T-helper 2 cell (primary cell): ENCODE results near the gene PPARGC1A.

Experiments used
- DNase-seq, 5 experiments: peaks; one replicate each; pipeline versions ENCODE4 v3.0.0 to v3.0.0-alpha.2; 2012 to 2022
- total RNA-seq, 2 donors: gene quantifications; one replicate each; lab custom pipeline; 2026; lab: John Stamatoyannopoulos, UW

Gene PPARGC1A
- total RNA-seq = 0 to 0.07 reads per million in 2 donors

- peak in 1 of 5 experiments; percentile 3 for DNase-seq
Observed at GRCh38 chr4:23889814-23890341, at the start of gene PPARGC1A. PPARGC1A (minus strand) TSS chr4:23890047; CDS start chr4:23889957, 90 bp downstream.

- no peak for DNase-seq
Observed at GRCh38 chr4:23938796-23939195, 48.9 kb upstream of the PPARGC1A start.

- DNase-seq = no peak
Observed at GRCh38 chr4:23937173-23937572, 47.3 kb upstream of the PPARGC1A start.

GRCh38 chr4:23934915-23935314, 45.1 kb upstream of the PPARGC1A start:
- no peak for DNase-seq

GRCh38 chr4:23934223-23934622, 44.4 kb upstream of the PPARGC1A start:
- DNase-seq = no peak

GRCh38 chr4:23932901-23933308, 43.1 kb upstream of the PPARGC1A start:
- DNase-seq = no peak

GRCh38 chr4:23932186-23932585, 42.3 kb upstream of the PPARGC1A start:
- no peak for DNase-seq

- no peak for DNase-seq
Observed at GRCh38 chr4:23931489-23931830, 41.6 kb upstream of the PPARGC1A start.

GRCh38 chr4:23930750-23931488, 41.1 kb upstream of the PPARGC1A start:
- no peak for DNase-seq

- DNase-seq = no peak
Observed at GRCh38 chr4:23929248-23929647, 39.4 kb upstream of the PPARGC1A start.

- DNase-seq = no peak
Observed at GRCh38 chr4:23924556-23924955, 34.7 kb upstream of the PPARGC1A start.

GRCh38 chr4:23923840-23924239, 34.0 kb upstream of the PPARGC1A start:
- no peak for DNase-seq

- DNase-seq = no peak
Observed at GRCh38 chr4:23923141-23923540, 33.3 kb upstream of the PPARGC1A start.

GRCh38 chr4:23922541-23923111, 32.8 kb upstream of the PPARGC1A start:
- no peak for DNase-seq

GRCh38 chr4:23922013-23922412, 32.2 kb upstream of the PPARGC1A start:
- no peak for DNase-seq

GRCh38 chr4:23921447-23921845, 31.6 kb upstream of the PPARGC1A start:
- no peak for DNase-seq

GRCh38 chr4:23920716-23921446, 31.0 kb upstream of the PPARGC1A start:
- DNase-seq = no peak

GRCh38 chr4:23920296-23920695, 30.4 kb upstream of the PPARGC1A start:
- no peak for DNase-seq

GRCh38 chr4:23916282-23916681, 26.4 kb upstream of the PPARGC1A start:
- no peak for DNase-seq

- no peak for DNase-seq
Observed at GRCh38 chr4:23915459-23916132, 25.7 kb upstream of the PPARGC1A start.

GRCh38 chr4:23911675-23912455, 22.0 kb upstream of the PPARGC1A start:
- DNase-seq = no peak

GRCh38 chr4:23909671-23910070, 19.8 kb upstream of the PPARGC1A start:
- DNase-seq = no peak
